SH-SY5Y (cell line): Measurements from ENCODE around the gene CEBPA.

Experiments
- GATA2 ChIP-seq: IDR thresholded peaks from 2 replicates; pipeline ENCODE4 v1.6.1; 2011; ENCODE audit warnings: mild to moderate bottlenecking, low read depth, low read length
- GATA3 ChIP-seq: IDR thresholded peaks from 2 replicates; pipeline ENCODE4 v1.6.1; 2011; ENCODE audit warnings: low read depth, mild to moderate bottlenecking, low read length, moderate library complexity

GRCh38 chr19:33266974-33267484, 35.3 kb downstream of the CEBPA start:
- TF ChIP-seq GATA2 = no peak
- no peak for TF ChIP-seq GATA3
